HG02981 (cell line): ENCODE results near the gene PANK2.
"Not testable (repeated sequence)": the region's sequence is repeated elsewhere in the genome, so short reads cannot be mapped to it uniquely, and the experiment has no call there.

Source experiments
- ATAC-seq: cut with Tn5 transposase; IDR thresholded peaks from one replicate; pipeline ENCODE4 v1.9.1; 2021; ENCODE audit warnings: mild to moderate bottlenecking, moderate library complexity; ENCODE audit not compliant: unreplicated experiment

The PANK2 gene

GRCh38 chr20:3925899-3926638, 36.9 kb downstream of the PANK2 start:
- ATAC-seq = no peak

- no peak for ATAC-seq
These were observed 38.5 kb downstream of the PANK2 start for GRCh38 chr20:3927486-3928291.

- no peak for ATAC-seq
These were observed 40.5 kb downstream of the PANK2 start for GRCh38 chr20:3929713-3930060.

- no peak for ATAC-seq
These were observed 41.3 kb downstream of the PANK2 start for GRCh38 chr20:3930265-3931206.

GRCh38 chr20:3931664-3932063, 42.5 kb downstream of the PANK2 start:
- ATAC-seq = no peak

- ATAC-seq = no peak
These were observed 43.1 kb downstream of the PANK2 start for GRCh38 chr20:3932277-3932676.

GRCh38 chr20:3932681-3933080, 43.5 kb downstream of the PANK2 start:
- no peak for ATAC-seq

GRCh38 chr20:3933218-3933617, 44.0 kb downstream of the PANK2 start:
- ATAC-seq = no peak

GRCh38 chr20:3934624-3935023, 45.4 kb downstream of the PANK2 start:
- no peak for ATAC-seq

GRCh38 chr20:3935295-3935955, 46.2 kb downstream of the PANK2 start:
- ATAC-seq = no peak

GRCh38 chr20:3935956-3936340, 46.8 kb downstream of the PANK2 start:
- ATAC-seq = no peak

- ATAC-seq = no peak
These were observed 48.4 kb downstream of the PANK2 start for GRCh38 chr20:3937618-3938017.

GRCh38 chr20:3940905-3941304, 51.7 kb downstream of the PANK2 start:
- ATAC-seq = no peak

- not testable (repeated sequence) for ATAC-seq
These were observed 57.5 kb downstream of the PANK2 start for GRCh38 chr20:3946666-3947065.

- ATAC-seq = no peak
These were observed 75.5 kb downstream of the PANK2 start for GRCh38 chr20:3964719-3965118.

- ATAC-seq = no peak
These were observed 77.4 kb downstream of the PANK2 start for GRCh38 chr20:3966571-3966970.

- ATAC-seq = no peak
These were observed 80.8 kb downstream of the PANK2 start for GRCh38 chr20:3970016-3970415.

GRCh38 chr20:3971145-3971544, 82.0 kb downstream of the PANK2 start:
- no peak for ATAC-seq

- ATAC-seq = no peak
These were observed 83.0 kb downstream of the PANK2 start for GRCh38 chr20:3972161-3972560.

- not testable (repeated sequence) for ATAC-seq
These were observed 83.4 kb downstream of the PANK2 start for GRCh38 chr20:3972631-3973030.

GRCh38 chr20:3973705-3974104, 84.5 kb downstream of the PANK2 start:
- no peak for ATAC-seq
